SKM-1 (cell line): ENCODE measurements around the gene UNC5A.

Source experiments
- DNase-seq: peaks from one replicate; lab custom pipeline; 2025; ENCODE audit not compliant: unreplicated experiment; lab: John Stamatoyannopoulos, UW

The UNC5A gene

DNA sequence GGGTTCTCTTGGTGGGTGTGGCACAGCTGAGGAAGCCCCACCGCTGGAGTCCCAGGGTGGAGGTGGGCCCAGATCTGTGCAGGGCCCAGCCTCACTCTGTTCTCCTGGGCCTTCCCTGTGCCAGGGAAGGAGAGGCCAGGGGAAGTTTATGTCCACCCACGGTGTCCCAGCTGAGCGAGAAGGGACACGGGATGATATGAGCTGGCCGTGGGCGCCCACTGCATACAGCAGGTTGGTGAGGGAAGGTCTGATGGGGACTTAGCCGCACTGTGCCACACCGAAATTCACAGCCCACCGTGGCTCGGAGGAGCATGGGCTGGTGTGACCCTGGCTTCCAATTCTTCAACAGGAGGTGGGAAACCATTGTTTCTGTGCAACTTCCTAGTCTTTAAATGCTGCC, 33.9 kb downstream of the UNC5A start:
- no peak for DNase-seq

DNA sequence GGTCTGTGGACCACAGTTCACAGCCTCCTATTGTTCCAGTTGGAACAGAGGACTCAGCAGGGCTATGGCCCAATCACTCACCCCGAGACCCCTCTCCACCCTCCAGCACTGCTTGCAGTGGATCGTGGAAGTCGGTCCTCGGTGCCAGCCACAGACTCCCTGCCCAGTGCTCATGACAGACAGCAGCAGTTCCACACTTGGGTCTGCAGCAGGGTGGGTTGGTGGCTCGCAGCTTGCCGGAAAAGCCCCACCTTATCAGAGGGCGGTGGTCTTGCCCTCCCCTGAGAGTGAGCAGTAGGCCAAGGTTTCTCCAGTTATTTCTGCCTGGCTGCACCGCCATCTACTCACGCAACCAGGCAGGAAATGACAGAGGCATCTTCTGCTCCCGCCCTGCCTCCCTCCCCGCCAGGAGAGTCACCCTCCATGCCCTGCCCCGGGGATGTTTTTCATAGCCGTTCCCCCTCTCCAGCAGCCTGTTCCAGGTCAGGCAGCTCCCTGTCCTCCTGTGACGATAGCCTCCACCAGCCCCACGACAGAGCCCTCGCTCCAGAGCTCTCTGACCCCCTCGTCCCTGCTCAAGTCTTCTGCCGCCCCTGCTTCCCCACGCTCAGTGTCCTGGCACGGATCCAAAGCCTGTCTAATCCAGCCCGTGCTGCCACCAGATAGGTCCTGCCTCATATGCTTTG, 34.5 kb downstream of the UNC5A start:
- no peak for DNase-seq

DNA sequence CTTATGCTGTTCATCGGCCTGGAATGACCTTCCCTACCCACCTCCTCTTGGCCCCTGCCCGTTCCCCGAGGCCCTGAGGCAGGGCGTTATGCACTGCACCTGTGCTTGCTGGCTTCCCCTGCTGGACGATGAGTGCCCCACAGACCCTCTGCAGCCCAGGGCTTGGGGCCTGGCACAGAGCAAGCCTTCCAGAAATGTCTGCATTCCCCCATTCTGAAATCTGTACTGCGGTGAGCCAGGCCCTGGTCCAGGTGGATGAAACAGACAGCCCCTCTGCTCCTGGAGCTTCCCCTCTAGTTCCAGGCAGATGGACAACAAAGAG, 35.0 kb downstream of the UNC5A start:
- DNase-seq = no peak

DNA sequence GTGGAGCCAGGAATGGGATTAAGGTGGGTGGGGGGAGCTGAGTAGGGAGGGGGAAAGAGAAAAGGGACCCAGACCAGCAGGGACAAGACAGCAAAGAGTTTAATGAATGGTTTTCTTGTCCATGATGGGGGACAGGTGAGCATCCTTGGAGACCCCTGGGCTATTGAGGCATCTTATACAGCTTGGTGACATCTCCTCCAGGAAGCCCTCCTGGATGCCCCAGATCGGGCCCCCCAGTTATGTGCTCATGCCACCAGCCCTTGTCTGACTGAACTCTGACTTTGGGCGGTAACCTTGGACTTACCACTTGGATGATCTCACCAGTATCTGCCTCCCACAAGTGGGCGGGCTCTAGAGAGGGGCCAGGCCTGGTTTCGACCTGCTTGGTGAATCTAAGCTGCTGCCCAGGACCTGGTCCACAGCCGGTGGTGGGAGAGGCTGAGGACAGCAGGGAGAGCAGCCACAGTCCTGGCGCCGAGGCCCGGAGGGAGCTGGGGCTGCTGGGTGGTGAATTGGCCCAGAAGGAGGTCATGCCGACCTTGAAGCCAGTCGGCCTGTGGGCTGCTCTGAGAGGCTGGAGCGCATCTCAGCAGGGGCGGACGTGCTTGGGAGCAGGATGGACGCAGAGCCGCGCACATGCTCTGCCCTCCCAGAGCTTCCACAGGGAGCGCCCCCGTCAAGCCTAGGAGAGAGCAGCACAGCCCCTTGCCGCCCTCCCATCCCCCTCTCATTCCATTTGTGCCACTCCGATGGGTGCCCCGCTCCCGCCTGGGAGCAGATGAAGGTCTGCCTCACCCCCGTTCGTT, 36.2 kb downstream of the UNC5A start:
- no peak for DNase-seq

DNA sequence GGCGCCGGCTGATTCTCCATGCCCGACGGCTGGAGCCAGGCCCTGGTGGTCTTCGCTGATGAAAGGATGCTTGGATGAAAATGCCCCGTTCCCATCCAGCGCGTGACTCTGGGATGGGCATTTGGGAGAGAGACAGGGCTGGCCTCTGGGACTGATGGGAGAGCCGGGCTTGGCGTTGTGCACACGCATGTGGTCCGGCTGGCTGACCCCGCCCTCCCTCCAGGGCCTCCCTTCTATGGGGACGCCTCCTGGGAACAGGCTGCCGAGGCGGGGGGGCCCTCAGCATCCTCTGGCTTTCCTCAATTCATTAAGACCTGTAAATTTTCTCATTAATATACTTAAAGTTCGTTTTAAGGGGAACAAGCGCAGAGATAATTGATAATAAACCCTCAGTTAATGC, 36.8 kb downstream of the UNC5A start:
- no peak for DNase-seq

DNA sequence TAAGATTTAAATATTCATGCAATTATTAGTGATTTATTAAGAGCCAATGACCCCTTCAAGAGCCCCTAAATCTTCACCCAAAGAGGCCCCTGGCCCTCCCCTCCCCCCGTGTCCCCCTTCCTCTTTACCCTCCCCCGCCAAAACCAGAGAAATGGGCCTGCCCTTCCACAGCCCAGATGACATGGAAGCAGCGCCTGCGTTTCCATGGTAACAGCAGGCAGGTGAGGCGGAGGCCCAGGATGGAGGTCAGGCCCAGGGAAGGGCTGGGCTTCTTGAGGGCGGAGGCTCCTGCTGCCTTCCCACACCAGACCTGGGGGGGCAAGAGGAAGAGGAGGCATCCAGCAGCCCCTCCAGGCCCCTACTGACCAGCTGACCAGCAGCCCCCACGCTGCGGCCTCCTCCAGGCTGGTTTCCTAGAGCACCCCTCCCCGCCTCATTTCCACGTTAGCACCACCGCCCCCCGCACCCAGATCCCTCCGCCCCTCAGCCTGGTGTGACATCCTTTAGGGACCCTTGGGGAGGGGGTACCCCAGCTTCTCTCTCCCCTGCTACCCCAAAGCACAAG, 37.4 kb downstream of the UNC5A start:
- no peak for DNase-seq

DNA sequence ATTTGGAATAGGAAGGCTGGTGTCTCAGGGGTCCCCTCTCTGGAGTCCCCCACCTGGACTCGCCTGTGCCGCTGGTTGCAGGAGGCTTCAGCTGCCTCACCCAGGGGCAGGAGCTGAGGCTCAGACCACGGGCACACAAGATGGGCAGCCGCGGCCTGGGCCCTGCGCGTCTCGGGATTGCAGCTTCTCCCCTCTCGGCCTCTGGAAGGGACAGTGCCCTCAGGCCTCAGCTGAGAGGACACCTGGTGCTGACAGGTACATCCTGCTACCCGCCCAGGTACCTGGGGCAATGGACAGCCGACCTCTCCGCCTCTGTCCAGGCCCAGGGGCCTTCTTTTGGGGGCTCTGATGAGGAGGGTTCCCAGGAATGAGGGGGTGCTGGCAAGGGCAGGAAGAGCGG, 38.3 kb downstream of the UNC5A start:
- no peak for DNase-seq

DNA sequence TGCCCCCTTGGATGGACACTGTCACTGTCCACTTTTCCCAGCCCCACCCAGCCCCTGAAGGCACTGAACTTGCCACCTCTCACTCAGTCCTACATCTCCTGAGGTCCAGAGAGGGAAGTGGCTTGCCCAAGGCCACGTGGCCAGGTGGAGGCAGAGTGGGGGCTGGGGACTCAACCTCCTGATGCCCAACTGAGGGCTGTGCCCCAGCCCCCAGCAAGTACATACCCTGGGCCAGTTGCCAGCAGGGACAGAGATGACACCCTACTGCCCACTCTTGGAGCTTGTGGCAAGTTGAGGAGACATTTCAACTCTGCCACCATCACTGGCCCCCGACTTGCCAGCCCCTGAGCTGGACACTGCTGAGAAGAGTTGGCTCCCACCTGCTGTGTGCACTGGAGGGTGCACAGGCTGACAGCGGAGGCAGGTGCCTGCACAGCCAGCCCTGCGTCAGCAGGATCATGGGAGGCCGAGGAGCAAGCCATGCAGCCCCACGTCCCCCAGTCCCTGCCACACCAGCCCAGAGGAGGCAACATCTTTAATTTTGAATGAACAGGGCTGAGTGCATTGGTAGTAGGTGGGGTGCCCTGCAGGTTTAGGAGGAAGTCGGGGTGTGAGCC, 39.4 kb downstream of the UNC5A start:
- DNase-seq = no peak

DNA sequence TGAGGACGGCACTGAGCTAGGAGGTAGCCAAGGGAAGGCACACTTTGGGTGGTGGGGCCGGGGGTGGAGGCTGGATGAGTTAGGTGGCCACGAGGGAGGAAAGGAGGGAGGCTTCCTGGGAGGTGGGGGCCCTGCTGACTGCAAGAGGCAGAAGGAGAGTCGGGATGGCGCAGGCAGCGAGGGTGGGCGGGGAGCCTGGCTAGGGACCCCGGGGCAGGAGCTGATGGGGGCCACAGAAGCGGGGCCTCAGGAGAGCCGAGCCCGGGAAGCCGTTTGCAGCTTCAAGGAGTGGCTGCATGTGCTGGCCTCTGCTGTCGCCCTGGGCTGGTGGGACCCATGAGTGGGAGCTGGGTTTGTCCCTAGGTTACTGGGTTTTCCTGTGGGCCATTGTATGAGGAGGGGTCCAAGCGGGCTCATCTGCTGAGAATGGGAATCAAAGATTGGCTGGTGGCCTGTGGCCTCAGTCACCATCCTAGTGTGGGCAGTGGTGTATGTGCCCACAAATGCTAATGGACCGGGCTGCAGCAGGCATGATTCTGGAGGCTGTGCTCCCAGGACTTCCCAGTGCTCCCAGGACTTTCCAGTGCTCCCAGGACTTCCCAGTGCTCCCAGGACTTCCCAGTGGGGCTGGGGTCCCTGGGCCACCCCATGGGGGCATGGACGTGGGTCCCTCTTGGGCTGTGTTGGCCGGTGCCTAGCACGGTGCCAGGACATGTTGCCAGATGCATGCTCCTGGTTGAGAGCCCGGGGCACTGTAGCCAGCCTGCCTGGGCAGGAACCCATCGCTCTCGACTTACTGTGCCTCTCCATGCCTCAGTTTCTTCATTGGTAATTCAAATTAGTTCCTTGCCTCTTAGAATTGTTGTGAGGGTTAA, 40.2 kb downstream of the UNC5A start:
- DNase-seq = no peak

DNA sequence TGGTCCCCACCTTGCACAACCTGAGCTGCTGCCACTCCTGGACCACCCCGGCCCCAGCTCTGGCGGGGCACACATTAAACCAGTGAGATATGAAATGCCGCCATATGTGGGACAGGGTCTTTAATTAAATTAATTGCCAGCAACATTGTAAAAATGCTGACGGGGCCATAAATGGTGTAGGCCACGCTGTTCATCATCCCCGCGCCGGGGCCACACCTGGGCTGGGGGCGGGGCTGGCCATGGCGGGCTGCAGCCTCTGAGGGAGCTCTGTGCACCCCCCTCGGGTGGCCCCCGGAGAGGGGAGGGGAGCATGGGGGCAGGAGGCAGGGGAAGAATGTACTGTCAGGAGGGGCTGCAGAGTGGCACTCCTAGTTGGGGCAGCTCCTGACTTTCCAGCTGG, 41.0 kb downstream of the UNC5A start:
- no peak for DNase-seq

DNA sequence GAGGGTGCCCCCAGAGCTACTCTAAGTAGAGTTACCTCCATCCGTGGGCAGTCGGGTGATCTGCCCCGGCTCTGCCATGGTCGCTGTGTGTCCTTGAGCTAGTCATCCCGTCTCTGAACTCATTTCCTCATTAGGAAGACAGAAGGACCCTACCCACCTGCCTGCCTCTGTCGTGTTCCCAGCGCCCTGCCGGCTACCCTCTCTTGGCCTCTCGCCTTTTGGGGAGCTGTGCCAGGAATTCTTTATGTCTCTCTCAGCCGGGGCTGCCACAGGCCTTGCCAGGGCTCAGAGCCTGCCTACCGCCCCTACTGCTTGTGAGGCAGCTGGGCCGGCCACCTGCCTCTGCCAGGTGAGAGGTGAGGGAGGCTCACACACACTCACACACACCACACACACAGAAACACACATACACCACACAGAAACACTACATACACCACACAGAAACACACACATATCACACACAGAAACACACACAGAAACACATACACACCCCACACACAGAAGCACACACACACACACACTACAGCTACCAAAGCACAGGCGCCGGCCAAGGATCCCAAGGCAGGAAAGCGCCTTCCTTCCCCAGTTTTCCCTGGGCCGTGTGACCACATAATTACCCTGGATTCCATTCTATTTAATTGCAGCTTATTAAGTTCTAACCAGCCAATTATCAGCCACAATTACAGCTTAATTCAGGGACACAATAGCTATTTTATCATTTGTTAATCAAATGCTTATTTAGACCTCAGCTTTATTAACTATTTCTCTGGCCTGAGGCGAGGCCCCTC, 41.7 kb downstream of the UNC5A start:
- no peak for DNase-seq

DNA sequence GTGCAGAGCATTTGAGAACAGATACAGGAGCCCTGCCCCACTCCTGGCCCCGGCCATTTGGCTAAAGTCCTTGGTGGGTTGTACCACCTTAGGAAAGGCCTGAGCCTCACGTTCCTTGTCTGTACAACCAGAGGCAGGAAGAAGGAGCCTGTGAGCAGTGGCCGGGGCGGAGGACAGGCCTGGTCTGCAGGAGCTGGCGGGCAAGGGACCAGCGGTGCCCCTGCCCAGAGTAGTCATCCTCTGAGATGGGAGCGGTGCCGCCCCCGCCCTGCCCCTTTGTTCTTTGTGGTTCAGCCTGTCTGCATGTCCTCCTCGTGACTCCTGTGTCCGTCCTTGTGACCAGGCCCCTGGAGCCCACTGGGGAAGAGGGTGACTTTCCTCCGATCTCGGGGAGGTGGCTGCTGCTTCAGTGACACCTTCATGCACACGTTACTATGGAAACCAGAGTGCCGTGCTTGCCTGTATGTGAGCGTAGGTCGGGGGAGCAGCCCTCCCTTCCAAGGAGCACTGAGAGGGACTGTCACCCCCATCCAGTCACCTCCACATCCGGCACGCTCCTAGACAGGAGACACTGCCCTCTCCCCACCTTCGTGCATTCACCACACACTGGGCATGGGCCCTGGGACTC, 42.9 kb downstream of the UNC5A start:
- DNase-seq = no peak

DNA sequence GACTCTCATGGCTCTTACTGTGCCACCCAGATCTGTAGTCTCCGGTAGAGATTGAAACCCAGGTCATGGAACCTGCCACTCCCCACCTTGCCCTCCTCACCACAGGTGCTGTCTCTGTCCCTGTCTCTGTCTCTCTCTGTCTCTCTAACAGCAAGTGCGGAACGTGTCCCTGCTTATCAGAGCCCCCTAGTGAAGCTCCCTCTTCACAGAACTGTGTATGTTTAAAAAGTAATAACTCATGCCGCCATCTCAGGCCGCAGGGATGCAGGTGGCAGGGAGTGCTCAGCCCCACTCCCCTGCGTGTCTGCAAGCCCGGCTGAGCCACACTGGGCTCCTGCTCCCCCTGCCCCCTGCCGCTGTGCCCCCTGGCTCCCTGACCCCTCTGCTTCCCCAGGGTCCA, 43.8 kb downstream of the UNC5A start:
- DNase-seq = no peak

DNA sequence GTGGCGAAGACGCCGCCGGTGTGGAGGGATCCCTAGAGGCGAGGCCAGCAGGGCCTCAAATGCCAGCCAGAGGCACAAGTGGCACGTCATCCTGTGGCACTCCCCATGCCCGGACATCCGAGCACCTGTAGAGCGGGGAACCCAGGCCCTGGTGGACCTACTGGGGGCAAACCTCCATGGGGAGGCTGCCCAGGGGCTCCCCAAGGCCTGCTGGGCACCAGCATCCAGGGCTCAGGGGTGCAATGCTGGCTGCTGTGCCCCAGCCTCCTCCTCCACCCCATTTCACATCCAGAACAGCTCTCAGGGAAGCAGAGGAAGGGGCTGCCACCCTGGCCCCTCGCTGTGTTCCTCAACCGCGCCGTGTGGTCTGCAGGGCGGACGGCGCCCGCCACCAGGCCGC, 45.2 kb downstream of the UNC5A start:
- DNase-seq = no peak

DNA sequence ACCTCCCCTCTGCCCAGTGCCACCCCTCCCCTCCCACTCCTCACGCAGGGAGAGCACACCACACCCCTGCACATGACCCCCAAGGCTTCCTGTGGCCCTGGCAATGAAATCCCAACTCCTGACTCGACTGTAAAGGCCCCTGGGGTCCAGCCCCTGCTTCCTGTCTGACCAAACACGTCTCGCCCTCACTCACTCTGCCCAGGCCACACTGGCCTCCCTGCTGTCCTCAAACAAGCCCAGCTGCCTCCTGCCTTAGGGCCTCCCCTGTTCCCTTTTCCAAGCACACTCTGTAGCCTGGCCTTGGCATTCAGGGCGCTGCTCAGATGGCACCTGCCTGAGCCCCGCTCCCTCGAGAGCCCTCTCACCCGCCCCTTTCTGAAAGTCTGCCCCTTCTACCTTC, 46.4 kb downstream of the UNC5A start:
- no peak for DNase-seq

DNA sequence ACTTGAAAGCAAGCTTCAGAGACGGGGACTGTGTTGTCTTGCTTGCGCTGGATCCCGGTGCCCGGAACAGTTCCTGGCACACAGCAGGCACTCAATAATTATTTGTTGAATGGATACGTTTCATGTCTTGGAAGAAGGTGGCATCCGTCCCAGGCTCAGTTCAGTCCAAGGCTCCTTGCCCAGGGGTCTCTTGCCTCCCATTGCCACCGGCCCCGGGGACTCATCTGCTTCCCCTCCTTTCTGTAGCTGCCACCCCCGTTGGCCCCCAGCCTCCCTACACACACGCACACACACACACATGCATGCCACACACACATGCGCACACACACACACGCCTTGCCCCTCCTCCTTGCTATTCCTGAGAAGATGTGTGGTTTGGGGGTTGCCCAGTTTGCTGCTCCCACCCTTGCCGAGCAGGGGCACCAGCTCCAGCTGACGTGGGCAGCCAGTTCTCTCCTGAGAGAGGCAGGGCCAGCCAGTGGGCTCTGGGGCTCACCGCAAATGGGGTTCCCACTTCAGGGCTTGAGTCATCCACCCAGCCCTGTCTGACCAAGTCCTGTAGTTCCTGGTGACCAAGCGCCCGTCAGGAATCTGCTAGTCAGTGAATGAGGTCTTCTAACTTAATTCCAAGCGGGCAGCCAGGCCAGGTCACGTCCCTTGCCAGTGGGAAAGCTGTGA, 47.0 kb downstream of the UNC5A start:
- no peak for DNase-seq

DNA sequence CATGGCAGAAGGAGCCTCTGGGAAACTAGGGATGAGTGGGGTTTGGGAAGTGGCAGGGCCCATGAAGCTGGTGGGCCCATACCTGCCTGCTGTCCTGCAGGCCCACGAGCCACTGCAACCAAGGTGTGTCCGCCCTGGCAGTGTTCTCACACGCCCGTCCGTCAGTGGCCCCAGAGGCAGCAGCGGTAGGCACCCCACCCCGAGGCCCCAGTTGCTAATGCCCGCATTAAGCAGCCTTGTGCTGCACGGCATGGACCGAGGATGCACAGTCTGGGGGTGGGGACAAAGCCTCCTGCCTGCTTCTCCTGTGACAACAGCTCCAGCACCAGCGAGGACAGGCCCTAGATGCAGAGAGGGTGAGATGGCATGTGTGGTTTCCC, 47.5 kb downstream of the UNC5A start:
- no peak for DNase-seq

DNA sequence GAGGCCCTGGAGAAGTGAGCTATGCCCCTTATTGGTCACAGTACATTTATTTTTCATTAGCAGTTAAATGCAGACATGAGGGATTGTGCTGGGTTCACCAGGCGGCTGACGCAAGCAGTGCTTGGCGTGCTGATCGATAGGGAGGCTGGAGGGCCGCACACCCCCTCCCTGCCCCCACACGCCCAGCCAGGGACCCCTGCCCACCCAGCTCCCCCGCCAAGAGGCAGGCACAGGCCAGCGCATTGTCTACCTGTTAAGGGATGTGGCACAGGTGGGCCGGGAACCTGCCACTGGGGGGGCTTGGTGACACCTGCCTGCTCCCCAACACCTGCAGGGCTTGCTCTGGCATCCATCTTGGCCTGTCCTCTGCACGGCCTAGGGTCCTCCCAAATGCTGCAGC, 49.6 kb downstream of the UNC5A start:
- no peak for DNase-seq

DNA sequence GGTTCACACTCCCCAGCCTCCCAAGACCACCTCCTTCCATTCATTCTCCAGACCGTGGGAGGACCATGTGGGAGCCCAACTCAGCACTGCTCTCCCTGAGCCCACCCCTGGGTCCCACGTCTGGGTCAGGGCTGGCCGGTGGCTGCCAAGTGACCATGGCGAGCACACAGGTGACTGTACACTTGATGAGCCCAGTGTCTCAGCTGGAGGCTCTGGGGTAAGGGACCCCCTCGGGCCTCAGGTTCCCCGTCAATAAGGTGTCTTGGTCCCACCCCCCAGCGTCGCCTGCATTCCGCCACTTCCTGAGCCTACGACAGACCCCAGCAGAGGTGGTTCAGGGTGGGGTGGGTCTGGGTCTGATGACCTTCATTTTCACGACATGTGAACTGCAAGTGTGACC, 50.0 kb downstream of the UNC5A start:
- no peak for DNase-seq
